RPMI8226 (cell line): ENCODE data around the gene RASSF5.
A peak's percentile ranks its signal among the peaks of the same experiment; 100 is the strongest.

ENCODE experiments used
- DNase-seq: peaks from one replicate; pipeline ENCODE4 v3.0.0-alpha.2; 2015

RASSF5 gene

DNA sequence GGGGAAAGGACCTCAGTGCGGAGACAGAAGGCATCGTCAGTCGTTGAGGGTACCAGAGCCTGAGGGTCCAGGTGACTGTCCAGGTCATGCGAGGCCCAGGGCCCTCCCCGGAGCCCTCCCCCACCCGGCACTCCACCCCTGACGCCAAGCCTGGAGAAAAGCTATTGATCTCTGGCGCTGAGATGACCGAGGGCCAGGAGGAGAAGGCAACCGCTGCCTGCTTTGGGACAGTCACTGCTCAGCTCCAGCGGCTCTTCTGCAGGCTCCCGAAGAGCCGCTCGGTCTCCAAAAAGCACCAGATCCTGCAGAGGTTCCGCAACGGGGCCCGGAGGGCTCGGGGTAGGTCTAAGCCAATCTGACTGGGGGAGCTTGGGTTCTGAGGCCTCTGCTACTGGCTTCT is 10.9 kb downstream of the RASSF5 start:
- DNase-seq, result no peak

DNA sequence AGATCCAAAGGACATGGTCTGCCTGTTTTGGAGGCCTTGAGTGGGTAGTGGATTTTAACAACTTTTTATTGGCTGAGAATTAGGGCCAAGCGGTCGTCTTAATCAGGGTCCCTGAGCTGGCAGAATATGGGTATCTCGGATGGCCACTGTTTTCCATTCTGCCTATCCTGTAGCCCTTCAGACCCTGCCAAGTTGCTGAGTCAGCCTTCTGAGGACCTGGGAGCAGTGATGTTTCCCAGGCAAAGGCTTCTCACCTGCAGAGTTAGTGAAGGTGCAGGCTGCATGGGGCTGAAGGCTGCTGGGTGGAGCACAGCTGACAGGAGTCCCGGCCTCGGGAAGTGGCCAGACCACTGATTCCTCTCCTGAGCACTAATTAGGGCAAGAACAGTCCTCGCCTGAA is 11.4 kb downstream of the RASSF5 start:
- no peak for DNase-seq

GRCh38 chr1:206521127-206521526 is 13.8 kb downstream of the RASSF5 start:
- DNase-seq, result no peak

GRCh38 chr1:206521694-206522402 is 14.5 kb downstream of the RASSF5 start:
- DNase-seq, result no peak

DNA sequence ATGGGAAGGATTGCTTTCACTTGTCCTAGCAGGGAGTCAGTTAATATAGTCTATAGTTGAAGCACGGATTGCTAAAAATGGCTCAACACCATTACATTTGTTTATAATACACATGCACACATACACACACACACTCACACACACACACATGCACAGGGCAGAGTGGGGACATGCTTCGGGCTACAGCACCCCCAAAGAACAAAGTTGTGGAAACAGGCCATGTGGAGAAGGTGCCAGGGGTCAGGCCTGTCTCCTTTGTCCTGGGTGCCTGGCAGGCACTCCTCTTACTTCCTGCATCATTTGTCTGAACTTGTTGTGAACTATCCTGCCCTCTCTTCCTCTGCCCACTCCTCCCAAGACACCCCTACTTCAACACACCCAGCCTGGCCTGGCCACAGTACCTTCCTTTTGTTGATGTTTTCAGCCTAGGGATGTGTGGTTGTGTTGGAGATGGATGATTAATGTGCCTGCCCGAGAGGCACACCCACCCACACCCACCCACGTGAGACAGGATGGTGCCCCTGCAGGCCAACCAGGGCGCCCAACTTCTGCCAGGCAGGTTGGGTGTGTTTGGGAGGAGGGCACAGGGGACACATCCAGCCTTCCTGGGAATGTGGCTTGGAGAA is 17.5 kb downstream of the RASSF5 start:
- no peak for DNase-seq

DNA sequence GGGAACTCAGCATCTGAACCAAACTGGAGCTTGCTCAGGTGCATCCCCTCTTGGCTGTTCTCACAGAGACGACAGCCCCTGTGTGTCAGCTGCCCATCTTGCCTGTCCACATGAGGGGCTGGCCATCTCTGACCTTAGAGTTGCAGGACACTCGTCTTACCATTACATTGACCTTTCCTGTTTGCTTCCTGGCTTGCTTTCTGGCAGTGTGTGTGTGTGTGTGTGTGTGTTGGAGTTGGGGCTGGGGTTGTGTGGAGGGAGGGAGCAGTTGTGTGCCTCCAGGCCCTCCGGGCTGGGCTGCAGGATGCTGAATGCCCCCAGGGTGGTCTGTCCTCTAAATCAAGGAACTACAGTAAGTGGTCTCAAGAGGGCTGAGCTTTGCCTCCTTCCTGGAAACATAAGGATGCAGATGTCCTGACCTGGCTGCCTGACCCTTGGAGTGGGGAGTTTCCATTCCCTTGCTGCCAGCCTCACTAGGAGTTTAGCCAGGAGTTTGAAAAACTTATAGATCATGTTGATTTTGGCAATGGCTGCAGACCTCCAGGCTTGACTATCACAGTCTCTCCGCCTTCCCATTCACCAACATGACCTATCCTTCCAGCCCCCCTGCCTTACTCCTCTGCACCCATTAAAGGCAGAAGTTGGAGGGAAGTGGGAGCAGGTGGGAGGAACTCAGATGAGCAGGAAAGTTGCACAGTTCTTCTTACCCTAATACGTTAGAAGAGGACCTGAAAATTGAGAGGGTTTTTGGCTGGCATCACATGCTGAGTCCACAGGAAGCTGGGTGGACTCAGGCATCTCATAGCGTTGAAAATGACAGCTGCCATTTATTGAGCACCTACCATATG is 19.0 kb downstream of the RASSF5 start:
- DNase-seq, result peak; percentile 56

DNA sequence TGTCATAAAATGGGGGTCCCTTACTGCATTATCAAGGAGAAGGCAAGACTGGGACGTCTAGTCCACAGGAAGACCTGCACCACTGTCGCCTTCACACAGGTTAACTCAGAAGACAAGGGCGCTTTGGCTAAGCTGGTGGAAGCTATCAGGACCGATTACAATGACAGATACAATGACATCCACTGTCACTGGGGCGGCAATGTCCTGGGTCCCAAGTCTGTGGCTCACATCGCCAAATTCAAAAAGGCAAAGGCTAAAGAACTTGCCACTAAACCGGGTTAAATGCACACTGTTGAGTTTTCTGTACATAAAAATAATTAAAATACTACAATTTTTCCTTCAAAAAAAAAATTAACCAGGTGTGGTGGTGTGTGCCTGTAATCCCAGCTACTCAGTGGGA is 22.1 kb downstream of the RASSF5 start:
- DNase-seq, result no peak

GRCh38 chr1:206532368-206532767 is 25.0 kb downstream of the RASSF5 start:
- no peak for DNase-seq

GRCh38 chr1:206534552-206534951 is 27.2 kb downstream of the RASSF5 start:
- no peak for DNase-seq

DNA sequence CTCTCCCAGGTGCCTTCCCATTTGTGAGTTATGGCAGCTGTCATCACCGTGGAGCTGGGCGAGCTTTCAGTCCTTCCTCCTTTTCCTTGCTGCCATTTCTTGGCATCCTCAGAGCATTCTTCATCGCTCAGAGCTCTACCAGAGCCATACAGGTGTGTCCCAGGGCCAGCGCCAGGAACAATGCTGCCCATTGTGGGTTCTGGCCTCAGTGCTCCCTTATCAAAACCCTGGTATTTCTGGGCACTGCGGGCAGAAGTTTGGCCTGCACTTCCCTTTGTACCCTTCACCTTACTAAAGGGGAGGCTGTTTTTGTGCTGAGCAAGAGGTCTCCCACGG is 28.5 kb downstream of the RASSF5 start:
- no peak for DNase-seq

DNA sequence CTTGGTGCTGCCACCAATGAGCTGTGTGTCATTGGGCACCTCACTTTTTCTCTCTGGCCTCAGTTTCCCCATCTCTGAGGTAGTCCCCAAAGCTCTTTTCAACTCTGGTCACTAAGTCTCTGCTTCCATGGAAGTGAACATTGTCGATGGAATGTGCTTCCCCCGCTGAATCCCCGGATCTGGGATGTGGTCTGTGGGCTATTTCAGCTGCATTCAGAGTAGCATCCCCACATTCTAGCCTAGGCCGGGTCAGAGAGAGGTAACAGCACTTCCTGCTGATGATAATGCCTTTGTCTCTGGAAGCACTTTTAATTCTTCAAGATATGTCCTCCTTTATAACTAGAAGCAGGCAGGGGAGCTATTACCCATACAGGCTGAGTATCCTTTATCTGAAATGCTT is 29.8 kb downstream of the RASSF5 start:
- no peak for DNase-seq

- DNase-seq, result no peak
Measured at GRCh38 chr1:206538086-206538770, 30.9 kb downstream of the RASSF5 start.

DNA sequence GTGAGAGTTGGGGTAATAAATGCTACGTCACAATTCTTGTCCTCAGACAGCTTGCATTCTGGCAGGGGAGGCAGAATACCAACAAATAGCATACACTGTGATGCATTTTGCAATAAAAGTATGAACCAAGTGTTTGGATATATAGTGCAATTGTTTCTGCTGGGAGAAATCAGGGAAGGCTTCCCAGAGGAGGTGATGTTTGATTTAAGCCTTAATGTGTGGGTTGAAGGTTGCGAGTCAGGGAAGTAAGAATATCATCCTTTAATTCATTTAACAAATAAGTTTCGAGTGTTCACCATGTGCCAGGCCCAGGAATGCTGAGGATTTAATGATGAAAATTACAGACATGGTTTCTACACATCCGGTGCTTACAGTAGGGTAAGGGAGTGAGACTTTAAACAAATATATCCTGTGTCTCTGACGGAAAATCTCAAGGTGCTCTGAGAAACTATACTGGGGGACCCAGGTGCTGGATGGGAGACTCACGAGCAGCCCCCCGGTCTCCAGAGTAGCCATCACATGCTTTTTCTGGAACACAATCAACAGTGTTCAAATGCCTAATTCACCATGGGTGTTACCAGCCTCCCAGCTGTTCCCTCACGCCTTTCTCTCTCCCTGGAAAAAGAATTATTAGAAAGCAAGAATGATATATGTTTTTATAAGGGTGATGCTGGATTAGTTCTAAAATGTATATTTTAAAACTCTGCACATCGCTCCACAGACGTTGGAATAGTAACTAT is 31.7 kb downstream of the RASSF5 start:
- DNase-seq, result no peak

- peak; percentile 32 for DNase-seq
Measured at GRCh38 chr1:206540044-206540780, 32.9 kb downstream of the RASSF5 start.

- no peak for DNase-seq
Measured at GRCh38 chr1:206541236-206541833, 34.0 kb downstream of the RASSF5 start.

DNA sequence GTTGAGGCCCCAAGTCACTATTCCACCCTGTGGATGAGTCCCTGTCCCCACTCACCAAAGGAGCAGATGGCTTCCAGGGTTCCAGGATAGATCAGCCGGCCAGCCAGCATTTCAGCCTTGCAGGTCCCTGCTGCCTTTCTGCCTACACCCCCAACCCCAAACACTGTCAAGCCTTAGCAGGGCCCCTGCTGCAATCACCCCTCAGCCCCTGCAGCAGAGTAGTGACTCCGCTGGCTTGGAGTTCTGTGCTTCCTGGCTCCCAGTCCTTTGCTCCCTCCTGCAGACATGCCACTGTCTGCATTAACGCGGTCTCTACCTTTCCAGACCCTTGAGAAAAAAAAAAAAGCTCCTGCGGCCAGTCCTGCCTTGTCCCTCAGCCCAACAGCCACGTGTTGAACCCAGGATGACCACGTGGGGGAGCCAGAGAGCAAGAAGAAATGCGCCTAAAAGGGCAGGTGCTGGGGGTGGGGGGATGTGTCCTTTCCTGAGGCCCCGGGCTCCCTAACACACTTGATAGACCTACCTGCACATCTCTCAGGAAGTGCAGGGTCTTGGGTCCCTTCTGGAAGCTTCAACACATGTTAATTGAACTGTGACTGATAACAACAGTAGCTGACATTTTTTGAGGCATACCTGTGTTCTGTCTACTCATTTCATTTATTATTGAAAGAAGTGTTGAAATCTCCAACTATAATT is 37.4 kb downstream of the RASSF5 start:
- peak; percentile 84 for DNase-seq

- DNase-seq, result no peak
Measured at GRCh38 chr1:206545351-206545750, 38.0 kb downstream of the RASSF5 start.

DNA sequence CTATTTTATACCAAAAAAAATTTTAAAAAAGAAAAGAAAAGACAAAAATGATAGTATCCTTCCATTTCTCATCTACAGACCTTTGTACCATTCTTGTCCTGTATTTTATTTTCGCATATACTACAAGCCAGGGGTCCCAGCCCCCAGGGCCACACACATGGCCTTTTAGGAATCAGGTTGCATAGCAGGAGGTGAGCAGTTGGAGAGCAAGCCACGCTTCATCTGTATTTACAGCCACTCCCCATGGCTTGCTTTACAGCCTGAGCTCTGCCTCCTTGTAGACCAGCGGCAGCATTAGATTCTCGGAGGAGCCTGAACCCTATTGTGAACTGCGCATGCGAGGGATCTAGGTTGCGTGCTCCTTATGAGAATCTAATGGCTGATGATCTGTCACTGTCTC is 39.8 kb downstream of the RASSF5 start:
- no peak for DNase-seq

- no peak for DNase-seq
Measured at GRCh38 chr1:206550446-206550845, 43.1 kb downstream of the RASSF5 start.

GRCh38 chr1:206551296-206551985 is 44.1 kb downstream of the RASSF5 start:
- no peak for DNase-seq
